RWPE1 (cell line): ENCODE measurements around the gene BCOR.

ENCODE experiments used
- CTCF ChIA-PET: fragments of 350-600 bp; sonication (Branson Sonifier 250); formaldehyde crosslinking; extraction: SDS; loops from one replicate; lab custom pipeline; 2021; lab: Yijun Ruan, JAX
- POLR2A ChIA-PET: fragments of 400-600 bp; formaldehyde crosslinking; extraction: SDS; loops from one replicate; lab custom pipeline; 2020; ENCODE audit warnings: antibody characterized with exemption; ENCODE audit not compliant: low non-redundant PET; lab: Yijun Ruan, JAX
- DNase-seq: peaks from one replicate; pipeline ENCODE4 v3.0.0; 2012; ENCODE audit warnings: low spot score
- H3K27ac ChIP-seq: fragments of 450-650 bp; 2 replicates; pipeline ENCODE4 v1.5.1; 2017
- TF ChIP-seq, protein P1 (sequence below): fragments of 450-650 bp; conservative IDR thresholded peaks from 2 replicates; pipeline ENCODE4 v1.5.1; 2017; ENCODE audit warnings: low read depth, mild to moderate bottlenecking

The BCOR gene

DNA sequence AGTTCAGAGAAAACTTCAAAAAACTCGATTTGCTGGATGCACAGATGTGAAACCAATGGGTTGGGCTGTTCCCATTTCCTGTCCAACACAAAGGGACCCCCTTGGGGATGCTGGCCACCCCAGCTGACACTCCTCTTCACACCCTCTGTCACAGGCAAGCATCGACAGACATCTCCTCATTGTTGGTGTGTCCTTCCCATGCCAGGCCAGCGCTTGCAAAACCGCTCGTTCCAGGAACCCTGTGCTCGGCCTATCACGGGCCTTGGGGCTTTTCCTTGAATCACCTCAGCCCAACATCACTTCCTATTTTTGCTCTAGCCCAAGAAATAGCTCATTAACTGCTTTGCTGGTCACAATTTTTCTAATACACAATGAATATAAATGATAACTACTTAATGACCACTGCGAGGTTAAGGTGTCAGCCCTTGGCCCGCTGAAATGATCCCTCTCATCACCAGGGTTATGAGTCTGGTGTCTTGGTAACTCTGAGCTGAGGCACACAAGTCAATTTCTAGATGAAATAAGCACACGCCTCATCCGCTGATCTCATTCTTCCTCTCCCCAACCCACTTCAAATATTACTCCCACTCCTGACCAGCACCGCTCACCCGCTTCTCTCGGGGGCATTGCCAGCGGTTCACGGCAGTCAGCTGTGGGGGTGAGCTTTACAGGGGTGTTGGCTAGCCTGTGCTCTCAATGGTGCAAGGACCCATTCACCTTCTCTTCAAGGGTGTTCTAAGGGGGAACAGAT is 32.3 kb downstream of the BCOR start:
- ChIA-PET CTCF (interaction anchor here (0.7 kb wide), 1 partner anchor 117 kb away, joined by 3 read pairs; no protein-coding TSS in a partner anchor), POLR2A (no interaction called here)
- H3K27ac ChIP-seq: no peak overlapping the region
- DNase-seq: no peak
- TF ChIP-seq, protein P1, sequence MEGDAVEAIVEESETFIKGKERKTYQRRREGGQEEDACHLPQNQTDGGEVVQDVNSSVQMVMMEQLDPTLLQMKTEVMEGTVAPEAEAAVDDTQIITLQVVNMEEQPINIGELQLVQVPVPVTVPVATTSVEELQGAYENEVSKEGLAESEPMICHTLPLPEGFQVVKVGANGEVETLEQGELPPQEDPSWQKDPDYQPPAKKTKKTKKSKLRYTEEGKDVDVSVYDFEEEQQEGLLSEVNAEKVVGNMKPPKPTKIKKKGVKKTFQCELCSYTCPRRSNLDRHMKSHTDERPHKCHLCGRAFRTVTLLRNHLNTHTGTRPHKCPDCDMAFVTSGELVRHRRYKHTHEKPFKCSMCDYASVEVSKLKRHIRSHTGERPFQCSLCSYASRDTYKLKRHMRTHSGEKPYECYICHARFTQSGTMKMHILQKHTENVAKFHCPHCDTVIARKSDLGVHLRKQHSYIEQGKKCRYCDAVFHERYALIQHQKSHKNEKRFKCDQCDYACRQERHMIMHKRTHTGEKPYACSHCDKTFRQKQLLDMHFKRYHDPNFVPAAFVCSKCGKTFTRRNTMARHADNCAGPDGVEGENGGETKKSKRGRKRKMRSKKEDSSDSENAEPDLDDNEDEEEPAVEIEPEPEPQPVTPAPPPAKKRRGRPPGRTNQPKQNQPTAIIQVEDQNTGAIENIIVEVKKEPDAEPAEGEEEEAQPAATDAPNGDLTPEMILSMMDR: no peak

DNA sequence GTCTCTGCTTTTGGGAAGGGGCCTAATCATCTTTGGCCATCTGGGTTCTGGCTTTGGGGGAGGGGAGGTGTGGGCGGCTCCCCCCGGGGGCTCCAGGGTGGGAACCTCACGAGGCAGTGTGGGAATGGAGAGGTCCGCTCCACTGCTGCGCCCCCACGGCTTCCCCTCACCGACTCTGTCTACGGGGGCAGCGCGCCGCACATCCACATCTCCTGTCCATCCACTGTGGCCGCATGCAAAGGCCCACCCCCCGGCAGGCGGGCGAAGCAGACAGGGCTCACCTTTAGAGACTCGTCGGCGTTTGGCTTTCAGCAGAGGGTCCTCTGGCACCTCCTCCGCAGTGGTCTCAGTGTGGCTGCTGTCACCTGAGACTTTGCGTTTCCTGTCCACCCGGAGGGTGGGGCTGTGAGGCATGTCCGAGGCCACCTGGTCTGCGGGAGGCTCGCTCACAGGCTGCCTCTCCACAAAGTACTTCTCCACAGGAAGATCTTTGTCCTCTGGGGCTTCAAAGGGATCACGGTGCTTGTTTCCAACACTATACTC is 33.6 kb downstream of the BCOR start:
- no peak overlapping the region for H3K27ac ChIP-seq
- TF ChIP-seq, protein P1: no peak
- POLR2A ChIA-PET: no interaction called here
- no peak for DNase-seq
- CTCF ChIA-PET: no interaction called here

DNA sequence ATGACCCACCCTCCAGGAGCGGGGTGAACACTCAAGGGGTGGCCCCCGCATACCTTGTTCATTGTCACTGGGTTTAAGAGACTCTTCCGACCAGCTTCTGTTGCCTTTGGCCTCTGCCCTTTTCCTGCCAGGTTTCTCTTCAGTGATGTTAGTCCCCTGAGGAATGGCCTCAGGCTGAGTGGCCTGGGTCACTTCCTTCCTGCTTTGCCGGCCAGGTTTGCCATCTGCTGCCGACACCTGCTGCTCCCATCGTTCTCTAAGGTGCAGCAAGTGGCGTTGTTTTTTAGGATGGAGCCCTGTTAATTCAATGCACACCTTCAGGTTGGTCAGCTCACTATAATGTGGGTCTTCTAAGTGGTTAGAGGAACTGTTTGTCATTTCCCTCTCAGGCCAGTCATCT is 34.2 kb downstream of the BCOR start:
- CTCF ChIA-PET: no interaction called here
- no peak for DNase-seq
- TF ChIP-seq, protein P1: no peak
- H3K27ac ChIP-seq: no peak overlapping the region
- POLR2A ChIA-PET: no interaction called here

DNA sequence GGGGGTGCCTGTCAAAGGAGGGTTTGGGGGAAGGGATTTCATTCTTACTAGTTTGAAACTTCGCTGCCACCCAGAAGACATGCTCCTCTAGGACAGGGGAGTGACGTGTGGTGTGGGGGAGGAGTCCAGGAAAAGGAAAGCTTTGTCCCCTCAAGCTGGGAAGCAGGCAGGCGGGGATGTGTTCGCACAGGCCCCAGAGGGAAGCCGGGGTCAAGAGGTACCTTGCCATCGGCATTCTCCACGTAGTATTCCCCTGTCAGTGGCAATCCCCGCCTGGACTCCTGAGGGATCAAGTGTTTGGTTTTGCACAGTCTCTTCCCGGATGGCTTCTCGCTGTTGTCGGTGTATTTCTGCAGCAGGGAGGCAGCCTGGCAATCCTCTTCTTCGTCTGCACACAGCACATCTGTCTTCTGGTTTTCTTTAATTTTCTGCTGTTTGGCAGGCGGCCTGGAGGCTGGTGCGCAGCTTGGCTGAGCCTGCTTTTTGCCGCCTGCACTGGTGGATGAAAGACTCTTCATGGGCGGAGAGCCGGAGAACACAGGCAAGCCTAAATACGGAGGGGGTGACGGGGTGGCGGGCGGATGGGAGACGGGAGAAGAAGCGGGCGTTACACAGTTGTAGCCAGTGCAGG is 35.1 kb downstream of the BCOR start:
- POLR2A ChIA-PET: no interaction called here
- DNase-seq: no peak
- CTCF ChIA-PET: no interaction called here
- TF ChIP-seq, protein P1: no peak
- no peak overlapping the region for H3K27ac ChIP-seq

DNA sequence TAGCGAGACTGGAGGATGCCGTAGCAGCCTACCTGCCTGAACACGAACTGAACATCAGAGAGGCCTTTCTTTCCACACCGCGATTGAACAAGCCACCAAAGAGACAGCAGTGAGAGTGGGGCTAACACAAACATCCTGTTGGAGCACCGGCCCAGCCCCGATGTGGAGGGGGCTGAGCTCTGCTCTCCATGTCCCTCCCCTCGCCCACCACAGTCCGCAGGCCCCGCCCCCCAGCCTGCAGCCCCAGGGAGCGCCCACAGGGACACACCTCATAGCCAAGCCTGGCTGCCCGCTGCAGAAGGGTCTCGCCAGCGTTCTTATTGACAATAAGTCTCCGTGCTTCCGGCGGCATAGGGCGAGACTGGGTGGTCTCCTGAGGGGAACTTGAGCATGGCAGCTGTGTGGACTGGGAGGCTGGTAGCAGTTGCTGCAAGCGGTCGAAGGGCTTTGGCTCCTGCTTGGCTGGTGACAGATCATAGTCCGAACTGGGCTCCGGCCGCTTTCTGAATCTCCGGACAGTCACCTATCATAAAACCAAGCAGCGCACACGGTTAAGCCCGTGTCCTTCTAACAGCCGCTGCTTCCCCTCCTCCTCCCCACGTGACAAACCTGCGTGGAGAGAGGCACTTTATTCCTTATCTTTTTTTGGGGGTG is 35.8 kb downstream of the BCOR start:
- ChIA-PET POLR2A (no interaction called here), CTCF (no interaction called here)
- DNase-seq: no peak
- H3K27ac ChIP-seq: no peak overlapping the region
- TF ChIP-seq, protein P1: no peak

DNA sequence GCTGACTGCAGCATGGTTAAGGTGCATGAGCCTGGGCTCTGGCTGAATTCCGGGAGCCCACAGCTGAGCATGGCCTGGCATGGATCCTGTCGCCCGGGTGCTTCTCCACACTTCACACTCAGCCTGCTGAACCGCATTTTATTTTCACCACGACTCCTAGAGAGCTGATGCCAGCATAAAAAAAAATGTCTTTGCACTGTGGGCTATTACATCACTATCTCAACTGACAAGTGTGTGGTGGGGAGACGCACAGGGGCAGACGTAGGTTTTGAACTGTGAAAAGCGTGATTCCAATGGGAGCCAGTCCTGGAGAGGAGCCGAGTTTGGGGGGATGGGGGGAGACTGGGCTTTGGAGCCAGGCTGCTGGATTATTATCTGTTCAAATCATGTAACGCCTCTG is 36.8 kb downstream of the BCOR start:
- DNase-seq: no peak
- ChIA-PET POLR2A (no interaction called here), CTCF (no interaction called here)
- no peak overlapping the region for H3K27ac ChIP-seq
- TF ChIP-seq, protein P1: no peak
